NCI-H526 treated with DMSO at 0.1 percent for 48 hours (cell line): ENCODE results near the gene NOS1.

Source experiments
- DNase-seq: peaks from one replicate; lab custom pipeline; 2025; lab: John Stamatoyannopoulos, UW

The NOS1 gene

DNA sequence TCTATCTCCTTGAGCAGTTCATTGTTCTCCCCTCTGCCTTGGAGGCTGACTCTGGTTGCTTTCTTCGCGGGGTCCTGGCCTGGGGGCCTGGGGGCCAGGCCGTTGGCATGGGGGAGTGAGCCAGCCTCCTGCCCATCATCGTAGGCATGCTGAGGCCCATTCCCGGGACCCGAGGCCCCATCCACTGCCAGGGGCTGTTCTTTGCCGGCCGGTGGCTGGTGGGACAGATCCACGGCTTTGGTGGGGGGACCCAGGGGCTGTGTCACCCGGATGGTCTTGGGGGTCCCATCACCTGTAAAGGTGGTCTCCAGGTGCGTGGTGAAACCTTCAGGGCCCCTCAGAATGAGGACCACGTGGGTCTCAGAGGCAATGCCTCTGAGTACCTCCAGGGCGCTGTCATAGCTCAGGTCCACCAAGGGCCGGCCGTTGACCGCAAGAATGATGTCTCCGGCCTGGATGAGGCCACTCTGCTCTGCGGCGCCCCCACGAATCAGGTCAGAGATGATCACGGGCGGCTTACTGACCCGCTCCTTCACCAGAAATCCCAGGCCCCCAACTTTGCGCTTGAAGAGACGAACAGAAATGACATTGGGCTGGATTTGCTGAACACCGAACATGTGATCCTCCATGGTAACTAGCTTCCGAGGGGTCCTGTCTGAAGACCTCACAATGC, 30.8 kb downstream of the NOS1 start:
- no peak for DNase-seq

DNA sequence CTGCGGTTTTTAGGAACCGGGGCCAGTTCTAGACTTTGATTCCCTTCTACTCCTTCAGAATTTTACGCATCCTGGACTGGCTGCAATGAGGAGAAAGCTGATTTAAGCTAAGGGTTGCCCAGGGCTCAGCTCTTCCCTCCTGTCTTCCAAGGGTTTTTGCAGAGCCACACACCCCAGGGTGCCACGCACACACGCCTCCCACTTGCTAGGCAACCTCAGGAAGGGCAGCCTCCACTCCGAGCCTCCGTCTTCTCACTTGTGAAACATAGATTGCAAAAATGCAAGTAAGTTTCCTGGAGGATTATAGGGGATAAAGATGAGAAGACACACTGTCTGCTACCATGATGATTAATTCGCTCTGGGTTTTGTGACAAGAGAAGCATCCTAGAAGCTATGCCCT, 31.7 kb downstream of the NOS1 start:
- no peak for DNase-seq

DNA sequence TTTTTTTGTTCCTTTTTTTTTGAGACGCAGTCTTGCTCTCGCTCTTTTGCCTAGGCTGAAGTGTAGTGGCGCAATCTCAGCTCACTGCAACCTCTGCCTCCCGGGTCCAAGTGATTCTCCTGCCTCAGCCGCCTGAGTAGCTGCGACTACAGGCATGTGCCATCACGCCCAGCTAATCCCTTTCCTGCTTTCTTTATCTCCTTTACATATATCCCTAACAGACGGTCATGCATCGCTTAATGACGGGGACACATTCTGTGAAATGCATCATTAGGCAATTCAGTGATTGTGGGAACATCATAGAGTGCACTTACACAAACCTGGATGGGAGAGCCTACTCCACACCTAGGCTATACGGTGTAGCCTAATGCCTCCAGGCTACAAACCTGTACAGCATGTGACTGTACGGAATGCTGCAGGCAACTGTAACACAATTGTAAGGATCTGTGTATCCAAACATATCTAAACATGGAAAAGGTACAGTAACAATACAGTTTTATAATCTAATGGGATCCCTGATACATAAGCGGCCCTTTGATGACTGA, 32.8 kb downstream of the NOS1 start:
- DNase-seq, result peak; percentile 71

DNA sequence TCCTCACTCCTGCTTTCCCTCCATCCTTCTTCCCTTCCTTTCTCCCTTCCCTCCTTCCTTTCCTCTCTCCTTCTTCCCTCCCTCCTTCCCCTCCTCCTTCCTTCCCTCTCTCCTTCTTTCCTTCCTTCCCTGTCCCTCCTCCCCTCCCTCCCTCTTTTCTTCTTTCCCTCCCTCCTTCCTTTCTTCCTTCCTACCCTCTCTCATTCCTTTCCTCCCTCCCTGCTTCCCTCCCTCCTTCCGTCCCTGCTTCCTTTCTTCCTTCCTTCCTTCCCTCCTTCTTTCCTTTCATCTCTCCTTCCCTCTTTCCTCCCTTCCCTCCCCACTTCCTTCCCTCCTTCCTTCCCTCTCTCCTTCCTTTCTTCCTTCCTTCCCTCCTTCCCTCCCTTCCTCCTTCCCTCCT, 39.0 kb downstream of the NOS1 start:
- DNase-seq, result no peak

DNA sequence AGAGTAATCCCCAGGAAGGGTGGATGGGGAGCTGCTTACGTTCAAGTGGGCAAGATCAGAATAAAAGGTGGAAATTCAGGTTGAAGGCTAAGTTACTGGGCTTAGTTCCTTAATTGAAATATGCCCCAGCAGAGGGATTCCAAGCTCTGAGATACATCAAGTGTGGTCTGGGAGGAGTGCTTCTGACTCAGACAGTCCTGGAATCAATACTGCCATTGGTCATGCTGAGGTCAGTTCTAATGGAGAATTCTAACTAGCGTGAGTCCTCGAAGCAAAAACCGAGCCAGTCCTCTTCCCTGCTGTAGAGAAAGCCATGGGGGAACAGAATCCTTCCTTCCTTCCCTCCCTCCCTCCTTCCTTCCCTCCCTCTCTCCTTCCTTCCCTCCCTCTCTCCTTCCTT, 39.9 kb downstream of the NOS1 start:
- DNase-seq, result no peak

DNA sequence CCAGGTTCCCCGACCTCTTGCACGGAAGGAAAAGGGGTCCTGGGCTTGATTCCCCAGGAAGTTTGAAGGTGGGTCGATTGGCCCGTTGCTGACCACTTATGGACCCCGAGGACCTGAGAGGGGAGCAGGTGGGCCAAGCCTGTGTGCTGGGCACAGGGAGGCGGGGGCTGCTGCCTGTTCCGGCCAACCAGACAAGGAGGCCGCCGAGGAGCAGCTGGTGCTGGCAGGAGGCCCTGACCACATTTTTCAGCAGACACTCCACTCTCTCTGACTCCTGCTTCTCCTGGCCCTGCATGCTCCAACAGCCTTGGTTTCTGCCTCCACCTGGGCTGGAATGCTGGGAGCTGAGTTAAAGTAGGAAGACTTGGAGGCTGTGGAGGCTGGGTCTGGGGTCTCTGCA, 42.8 kb downstream of the NOS1 start:
- no peak for DNase-seq

DNA sequence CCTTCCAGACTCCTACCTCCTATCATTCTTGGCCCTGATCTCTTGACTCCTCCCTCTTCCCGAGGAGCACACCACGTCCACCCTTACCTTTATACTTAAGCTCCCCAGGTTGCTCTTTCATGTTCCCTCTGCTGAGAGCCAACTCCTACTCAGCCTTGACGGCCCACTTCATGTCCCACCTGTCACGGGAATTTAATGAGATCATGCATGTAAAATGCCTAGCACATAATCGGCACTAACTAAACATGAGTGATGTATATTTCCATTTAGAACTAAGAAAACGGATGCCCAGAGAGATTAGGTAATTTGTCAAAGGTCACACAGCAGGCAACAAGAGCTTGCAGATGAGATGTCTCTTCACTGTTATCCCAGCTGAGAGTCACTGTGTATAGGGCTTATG, 45.1 kb downstream of the NOS1 start:
- DNase-seq, result no peak

DNA sequence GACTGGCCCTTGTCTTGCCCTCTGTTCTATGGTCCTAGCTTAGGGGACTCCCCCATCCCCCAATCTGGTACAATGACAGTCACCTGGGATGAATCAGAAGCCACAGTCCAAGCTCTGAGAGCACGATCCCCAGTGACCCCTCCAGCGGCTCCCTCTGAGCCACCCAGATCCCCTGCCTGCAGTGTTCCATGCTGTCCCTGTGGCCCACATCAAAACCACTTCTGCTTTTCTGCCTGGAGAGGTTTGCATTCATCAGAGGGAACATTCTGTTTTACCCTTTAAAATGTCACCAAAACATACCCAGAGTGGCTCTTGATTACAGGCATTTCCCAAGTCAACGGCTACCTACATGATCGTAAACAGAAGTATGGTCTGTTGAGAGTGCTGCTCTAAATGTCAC, 47.5 kb downstream of the NOS1 start:
- no peak for DNase-seq

DNA sequence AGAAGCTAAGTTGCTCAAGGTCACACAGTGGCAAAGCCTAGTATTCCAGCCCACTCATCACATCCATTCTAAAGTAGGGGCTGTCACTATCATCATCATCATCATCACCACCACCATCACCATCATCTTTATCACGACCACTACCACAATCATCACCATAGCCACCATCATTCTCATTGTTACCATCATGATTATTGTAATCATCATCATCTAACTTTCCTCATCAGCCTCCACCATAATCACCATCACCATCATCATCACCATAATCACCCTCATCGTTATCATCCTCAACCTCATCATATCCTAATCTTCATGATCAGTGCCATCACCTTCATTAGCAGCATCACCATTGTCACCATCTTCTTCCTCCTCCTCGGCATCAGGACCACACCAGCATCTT, 48.7 kb downstream of the NOS1 start:
- DNase-seq, result no peak

DNA sequence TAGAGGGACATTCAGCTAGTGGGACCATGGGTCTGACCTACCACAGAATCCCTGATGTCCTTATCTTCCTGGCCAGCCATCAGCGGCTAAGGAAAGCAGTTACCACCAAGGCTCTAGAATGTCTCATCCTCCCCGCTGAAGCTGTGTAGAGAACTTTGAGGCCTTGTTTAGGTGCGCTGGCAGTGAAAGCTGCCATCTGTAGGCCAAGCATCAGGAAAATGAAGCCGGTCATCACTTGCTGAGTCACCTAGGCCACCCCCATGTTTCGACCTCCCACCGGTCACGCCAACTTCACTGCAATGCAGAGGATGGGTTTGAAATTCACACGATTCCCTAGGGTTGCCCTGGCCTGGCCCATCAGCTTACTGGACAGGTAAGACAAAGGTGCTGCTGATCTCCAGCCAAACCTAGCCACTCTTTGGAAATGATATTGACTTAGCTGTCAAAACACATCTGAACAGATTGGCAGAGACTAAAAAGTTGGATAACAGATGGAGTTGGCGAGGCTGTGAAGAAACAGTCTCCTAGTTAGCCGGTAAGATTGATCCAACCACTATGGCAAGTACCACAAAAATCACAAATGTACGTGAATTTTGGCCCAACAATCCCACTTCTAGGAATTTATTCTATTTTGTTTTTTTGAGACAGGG, 52.0 kb downstream of the NOS1 start:
- no peak for DNase-seq

DNA sequence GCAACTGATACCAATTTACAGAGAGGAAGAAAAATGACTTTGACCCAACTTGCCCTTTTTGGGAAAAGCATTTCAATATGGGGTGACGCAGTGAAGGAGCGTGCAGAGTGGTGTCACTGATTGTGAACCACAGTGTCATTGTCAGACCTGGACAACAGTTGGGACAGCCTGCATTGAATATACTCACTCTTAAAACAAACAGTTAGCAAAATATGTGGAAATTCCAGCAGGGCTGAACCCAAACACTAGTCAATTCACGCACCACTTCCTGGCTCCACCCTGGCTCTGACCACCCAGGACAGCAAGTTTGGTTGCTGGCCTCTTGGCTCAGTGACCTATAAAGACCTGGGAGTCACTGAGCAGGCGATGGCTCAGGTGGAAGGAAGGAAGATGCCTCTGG, 61.3 kb downstream of the NOS1 start:
- DNase-seq, result no peak

DNA sequence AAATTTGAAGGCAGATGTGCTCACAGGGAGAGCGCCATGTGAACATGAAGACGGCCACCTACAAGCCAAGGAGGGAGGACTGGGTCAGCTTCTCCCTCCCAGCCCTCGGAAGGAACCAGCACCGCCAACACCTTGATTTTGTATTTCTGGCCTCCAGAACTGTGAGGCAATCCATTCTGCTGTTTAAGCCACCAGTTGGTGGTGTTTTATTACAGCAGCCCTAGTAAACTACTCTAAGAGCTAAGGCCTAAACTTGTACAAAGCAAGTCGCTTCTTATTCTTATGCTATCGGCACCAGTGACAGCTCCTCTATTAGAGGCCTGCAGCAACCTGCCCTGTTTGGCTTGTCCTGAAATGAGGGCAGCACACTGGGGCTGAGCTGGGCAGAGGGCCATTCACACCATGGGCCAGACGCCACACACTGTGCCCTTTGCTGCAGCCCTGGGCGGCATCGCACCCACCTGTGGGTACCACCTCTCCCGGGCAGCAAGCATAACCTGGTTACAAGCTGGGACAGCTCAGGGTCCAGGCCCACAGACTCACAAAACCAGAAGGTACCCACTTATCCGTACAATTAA, 62.7 kb downstream of the NOS1 start:
- no peak for DNase-seq

DNA sequence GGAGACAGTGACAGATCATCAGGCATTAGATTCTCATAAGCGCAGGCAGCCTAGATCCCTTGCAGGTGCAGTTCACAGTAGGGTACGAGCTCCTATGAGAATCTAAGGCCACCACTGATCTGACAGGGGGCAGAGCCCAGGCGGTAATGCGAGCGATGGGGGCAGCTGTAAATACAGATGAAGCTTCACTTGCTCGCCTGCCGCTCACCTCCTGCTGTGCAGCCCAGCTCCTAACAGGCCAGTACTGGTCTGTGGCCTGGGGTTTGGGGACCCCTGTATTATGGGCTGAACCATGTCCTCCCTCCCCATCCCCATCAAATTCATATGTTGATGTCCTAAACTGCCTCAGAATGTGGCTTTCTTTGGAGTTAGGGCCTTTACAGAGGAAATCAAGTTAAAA, 63.2 kb downstream of the NOS1 start:
- DNase-seq, result no peak

DNA sequence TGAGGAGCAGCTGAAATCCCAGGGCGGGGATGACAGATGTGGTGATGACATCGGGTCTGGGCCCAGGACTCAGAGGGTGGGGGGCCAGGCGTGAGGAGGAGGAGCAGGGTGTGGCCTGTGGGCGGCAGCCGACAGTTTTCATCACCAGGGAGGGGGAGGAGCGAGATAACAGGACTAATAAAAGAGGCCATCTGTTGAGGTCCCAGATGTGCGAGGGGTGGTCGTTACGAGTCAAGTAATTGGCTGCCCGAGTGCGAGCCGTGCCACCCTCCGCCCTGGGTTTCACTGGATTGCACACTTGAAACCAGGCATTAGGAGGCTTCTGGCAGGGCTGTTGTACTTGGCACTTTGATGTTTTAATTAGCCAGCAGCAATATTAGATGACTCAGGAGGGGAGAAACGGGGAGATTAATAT, 67.2 kb downstream of the NOS1 start:
- no peak for DNase-seq

DNA sequence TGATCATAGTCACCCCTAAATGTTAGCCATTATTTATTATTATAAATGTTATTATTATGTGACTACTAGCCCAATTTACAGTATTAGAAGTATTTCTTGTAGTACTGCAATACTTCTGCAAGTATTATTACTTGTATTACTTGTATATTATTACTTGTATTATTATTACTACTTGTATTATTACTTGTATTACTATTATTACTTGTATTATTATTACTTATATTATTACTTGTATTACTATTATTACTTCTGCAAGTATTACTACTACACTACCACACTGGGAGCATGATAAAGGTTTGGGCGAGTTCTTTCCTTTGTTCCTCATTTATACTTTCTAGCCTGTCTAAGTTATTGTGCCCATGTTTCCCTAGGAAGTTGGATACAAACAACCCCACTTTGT, 67.9 kb downstream of the NOS1 start:
- no peak for DNase-seq

DNA sequence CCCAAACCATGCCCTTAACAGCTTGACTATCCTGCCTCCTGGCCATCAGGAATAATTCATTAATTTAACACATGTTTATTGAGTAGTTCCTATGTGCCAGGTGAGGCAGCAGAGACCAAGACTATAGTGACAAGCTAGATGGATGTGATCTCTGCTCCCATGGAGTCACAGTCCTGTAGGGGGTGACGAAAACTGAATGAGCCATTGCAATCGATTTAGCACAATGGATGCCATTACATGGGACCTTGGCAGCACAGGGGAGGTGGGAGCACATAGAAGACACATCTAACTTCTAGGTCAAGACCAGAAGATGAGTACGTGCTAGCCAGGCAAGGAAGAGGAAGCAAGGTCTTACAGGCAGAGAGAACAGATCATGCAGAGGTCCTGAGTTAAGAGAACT, 68.7 kb downstream of the NOS1 start:
- DNase-seq, result no peak

DNA sequence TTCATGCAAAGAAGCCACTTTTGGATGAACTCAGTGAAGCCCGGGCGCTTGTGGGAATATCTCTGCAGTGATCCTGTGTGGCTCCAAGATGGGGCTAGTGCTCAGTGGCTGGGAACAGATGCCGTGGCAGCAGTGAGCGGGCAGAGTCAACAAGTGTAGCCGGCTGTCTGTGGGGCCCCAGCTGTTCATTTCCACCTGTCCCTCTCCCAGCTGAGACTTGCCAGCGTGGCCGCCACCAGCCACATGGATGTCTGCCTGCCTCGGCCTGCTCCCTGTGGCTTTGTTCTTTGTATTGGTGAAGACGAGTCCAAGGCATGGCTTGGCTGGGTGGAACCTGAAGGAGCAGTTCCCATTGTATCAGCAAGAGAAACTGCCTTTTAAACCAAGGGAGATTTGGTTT, 77.3 kb downstream of the NOS1 start:
- peak; percentile 13 for DNase-seq

DNA sequence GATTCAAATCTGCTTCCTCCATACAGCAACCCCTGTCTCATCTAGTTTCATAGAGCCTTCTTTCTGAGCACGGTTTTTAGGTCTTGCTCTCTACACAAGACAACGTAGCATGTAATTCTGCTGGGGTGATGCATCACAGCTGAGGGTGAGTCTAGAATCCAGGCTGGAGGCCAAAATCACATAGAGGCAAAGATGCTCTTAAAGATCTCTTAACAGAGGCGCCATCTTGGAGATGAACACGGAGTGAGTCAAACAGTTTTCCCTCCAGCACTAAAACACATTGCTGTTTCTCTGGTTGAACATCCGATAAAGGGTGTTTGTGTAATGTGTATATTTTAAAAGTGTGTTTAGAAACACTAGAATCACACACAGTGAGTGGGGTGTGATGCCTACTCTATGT, 78.9 kb downstream of the NOS1 start:
- no peak for DNase-seq

DNA sequence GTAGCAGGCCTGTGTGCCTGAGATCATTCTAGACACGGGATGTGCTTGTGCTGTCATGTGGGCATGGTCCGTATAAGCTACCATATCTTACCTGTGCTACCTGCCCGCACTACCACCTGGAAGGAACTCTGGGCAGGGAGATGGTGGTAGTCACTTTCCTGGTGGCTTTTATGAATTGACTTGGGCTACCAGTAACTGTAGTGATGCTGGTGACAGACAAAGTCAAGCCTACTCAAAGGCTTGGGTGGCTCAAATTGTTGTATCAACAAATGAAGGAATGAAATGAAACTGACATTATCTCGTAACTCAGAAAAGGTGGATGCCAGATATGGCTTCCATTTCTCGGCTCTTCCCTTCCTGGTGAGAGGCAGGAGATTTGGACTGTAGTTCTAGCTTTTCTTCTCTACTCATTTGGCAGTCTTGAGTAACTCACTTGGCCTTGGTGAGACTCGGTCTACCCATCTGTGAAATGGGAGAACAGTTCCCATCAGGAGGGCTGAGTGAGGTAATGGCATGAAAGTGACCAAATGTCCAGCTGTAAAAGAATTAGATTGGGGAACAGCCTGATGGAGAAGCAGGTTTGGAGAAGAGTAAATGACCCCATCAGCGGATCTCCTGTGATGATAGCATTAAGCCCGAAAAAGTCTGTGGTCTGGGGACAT, 81.3 kb downstream of the NOS1 start:
- DNase-seq, result no peak

DNA sequence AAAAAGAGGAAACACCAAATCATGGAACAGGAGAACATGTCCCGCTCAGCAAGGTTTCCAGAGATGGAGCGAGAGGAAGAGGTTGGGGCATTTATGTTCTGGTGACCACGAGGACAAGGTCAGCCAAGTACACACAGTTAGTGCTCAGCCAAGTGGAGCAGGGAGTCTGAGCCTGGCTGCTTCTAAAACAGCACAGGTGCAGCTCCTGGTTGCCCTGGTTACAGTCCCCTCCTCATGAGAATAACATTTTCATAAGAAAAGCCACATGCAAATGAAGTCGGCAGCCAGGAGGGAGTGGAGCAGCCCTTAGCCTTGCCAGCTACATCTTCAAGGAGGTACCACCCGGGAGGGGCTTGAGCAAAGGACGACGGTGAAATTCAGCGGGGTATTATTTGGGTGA, 81.8 kb downstream of the NOS1 start:
- peak; percentile 96 for DNase-seq

DNA sequence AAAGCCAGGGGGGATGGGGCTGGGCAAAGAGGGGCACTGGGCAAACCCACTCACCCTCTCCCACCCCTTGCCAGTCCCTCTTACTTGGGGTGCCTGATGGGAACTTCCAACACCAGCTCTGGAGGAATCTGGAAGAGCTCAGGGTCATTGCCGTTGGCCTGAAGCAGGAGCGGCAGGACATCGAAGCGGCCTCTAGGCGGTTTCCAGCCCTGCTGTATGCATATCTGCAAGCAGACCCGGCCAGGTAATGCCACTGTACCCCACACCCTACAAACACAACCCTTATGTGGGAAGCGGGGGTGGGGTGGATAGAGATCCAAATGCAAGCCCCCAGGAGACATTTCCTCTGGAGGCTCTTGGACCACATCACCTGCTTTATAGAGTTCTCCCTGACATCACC, 83.6 kb downstream of the NOS1 start:
- no peak for DNase-seq

DNA sequence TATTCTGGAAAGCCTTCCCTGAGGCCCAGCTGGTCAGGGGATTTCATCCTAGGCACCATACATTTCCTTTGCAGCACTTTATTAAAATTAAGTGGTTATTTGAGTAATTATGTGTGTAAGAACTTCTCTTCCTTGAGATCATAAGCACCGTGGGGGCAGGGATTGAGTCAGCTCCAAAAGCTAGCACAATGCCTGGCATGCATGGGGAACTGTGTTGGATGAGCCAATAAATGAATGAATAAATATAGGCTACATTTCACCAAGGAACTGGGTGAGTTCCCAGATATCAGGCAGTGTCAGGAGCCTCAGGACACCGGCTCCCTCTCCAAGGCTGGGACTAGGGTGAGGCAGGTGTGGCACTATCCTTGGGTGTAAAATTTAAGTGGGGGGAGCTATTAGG, 88.3 kb downstream of the NOS1 start:
- DNase-seq, result no peak

DNA sequence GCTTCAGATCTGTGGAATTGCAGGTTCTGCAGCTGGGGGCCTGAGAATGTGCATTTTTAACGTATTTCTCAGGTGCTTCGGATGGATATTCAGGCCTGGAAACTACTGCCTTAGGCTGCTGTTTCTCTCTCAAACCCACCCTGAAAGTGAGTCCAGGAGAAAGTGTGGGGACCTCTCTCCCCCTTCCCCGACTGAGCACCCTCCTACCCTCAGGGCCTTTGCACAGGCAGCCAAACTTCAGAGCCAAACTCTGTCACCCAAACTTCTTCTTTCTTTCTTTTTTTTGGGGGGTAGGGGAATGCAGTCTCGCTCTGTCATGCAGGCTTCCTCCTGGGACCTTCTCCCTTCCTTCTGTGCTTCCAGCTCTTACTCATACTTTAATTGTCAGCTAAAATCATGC, 88.7 kb downstream of the NOS1 start:
- no peak for DNase-seq
